DOHH2 (cell line): Measurements from ENCODE around the gene LHB.

Experiments used
- H3F3A ChIP-seq: fragments of 200-600 bp; sonication (generic), shearing (Covaris generic); 2 replicates; pipeline ENCODE4 v1.6.0; 2016; ENCODE audit warnings: antibody characterized with exemption, mild to moderate bottlenecking; ENCODE audit not compliant: control insufficient read depth, insufficient read depth
- H3K27ac ChIP-seq: fragments of 200-600 bp; sonication (generic); 2 replicates; pipeline ENCODE4 v1.5.1; 2014; ENCODE audit warnings: low read depth, mild to moderate bottlenecking, low read length, moderate library complexity
- H3K27me3 ChIP-seq: fragments of 200-600 bp; sonication (generic); 2 replicates; pipeline ENCODE4 v1.6.1; 2014; ENCODE audit warnings: mild to moderate bottlenecking, low read length, mixed read lengths; ENCODE audit not compliant: control insufficient read depth
- H3K36me3 ChIP-seq: fragments of 200-600 bp; sonication (generic); 2 replicates; pipeline ENCODE4 v1.6.1; 2014; ENCODE audit warnings: mild to moderate bottlenecking, low read length, moderate library complexity, mixed read lengths; ENCODE audit not compliant: control insufficient read depth
- H3K4me1 ChIP-seq: fragments of 200-600 bp; sonication (generic); 2 replicates; pipeline ENCODE4 v1.6.1; 2014; ENCODE audit warnings: mild to moderate bottlenecking, low read length, mixed read lengths; ENCODE audit not compliant: control insufficient read depth
- H3K4me2 ChIP-seq: fragments of 200-600 bp; sonication (generic); 2 replicates; pipeline ENCODE4 v1.6.0; 2014; ENCODE audit warnings: mild to moderate bottlenecking, low read length, moderate library complexity
- H3K4me3 ChIP-seq: fragments of 200-600 bp; sonication (generic); 2 replicates; pipeline ENCODE4 v1.5.1; 2014; ENCODE audit warnings: mild to moderate bottlenecking, low read length, mixed read lengths
- H3K79me2 ChIP-seq: fragments of 200-600 bp; sonication (generic); 2 replicates; pipeline ENCODE4 v1.6.1; 2014; ENCODE audit warnings: mild to moderate bottlenecking, low read length, mixed read lengths; ENCODE audit not compliant: control insufficient read depth
- H3K9me2 ChIP-seq: fragments of 200-600 bp; sonication (generic); replicated peaks from 2 replicates; pipeline ENCODE4 v1.6.1; 2014; ENCODE audit warnings: mild to moderate bottlenecking, low read length, mixed read lengths; ENCODE audit not compliant: control insufficient read depth
- H3K9me3 ChIP-seq: fragments of 200-600 bp; sonication (generic); 2 replicates; pipeline ENCODE4 v1.6.1; 2014; ENCODE audit warnings: antibody characterized with exemption, low read length, mixed read lengths; ENCODE audit not compliant: control insufficient read depth, insufficient read depth
- H4K20me1 ChIP-seq: fragments of 200-600 bp; sonication (generic); 2 replicates; pipeline ENCODE4 v1.6.0; 2014; ENCODE audit warnings: low read depth, mild to moderate bottlenecking, antibody characterized with exemption, low read length, moderate library complexity; ENCODE audit not compliant: control insufficient read depth, insufficient read depth
- CTCF ChIP-seq: fragments of 200-600 bp; sonication (generic); IDR thresholded peaks from one replicate; pipeline ENCODE4 v1.5.1; 2014; ENCODE audit warnings: antibody characterized with exemption, mild to moderate bottlenecking, low read depth, low read length; ENCODE audit not compliant: poor library complexity, severe bottlenecking
- EZH2phosphoT487 ChIP-seq: fragments of 200-600 bp; sonication (generic); IDR thresholded peaks from 2 replicates; pipeline ENCODE4 v1.6.1; 2017; ENCODE audit warnings: borderline replicate concordance, mild to moderate bottlenecking, antibody characterized with exemption, low read length, moderate library complexity, mixed read lengths

The LHB gene

DNA sequence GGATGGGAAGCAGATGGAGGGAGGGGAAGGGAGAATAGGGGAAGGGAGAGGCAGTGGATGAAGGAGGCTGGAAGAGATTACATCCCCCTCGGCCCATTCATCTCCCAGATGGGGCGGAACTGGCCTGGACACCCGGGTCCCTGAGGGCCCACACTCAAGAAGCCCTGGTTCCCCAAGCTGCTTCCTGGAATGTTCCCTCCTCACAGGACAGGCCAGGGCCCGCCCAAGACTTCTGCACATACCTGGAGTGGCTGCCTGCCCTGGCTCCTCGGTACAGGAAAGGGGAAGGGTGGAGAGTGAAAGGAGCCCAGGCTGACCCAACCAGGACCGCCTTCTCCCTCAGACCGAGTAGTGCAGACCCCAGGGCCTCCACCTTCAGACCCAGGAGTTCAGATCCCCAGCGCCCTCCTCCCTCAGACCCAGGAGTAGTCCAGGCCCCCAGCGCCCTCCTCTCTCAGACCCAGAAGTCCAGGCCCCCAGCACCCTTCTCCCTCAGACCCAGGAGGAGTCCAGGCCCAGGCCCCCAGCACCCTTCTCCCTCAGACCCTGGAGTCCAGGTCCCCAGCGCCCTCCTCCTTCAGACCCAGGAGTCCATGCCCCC, 47.2 kb upstream of the LHB start:
- Histone ChIP-seq H3K4me3 (no peak overlapping the region), H3K27ac (no peak overlapping the region), H3K27me3 (peaks cover 49% of the 10 kb centered on the region), H4K20me1 (no peaks in the 10 kb centered on the region), H3K9me2 (no peaks in the 10 kb centered on the region), H3K4me1 (no peaks in the 10 kb centered on the region), H3K4me2 (no peak overlapping the region), H3K36me3 (no peaks in the 10 kb centered on the region), H3K9me3 (no peaks in the 10 kb centered on the region), H3K79me2 (no peaks in the 10 kb centered on the region), H3F3A (no peaks in the 10 kb centered on the region)
- TF ChIP-seq CTCF: no peak
- no peak for TF ChIP-seq EZH2phosphoT487

DNA sequence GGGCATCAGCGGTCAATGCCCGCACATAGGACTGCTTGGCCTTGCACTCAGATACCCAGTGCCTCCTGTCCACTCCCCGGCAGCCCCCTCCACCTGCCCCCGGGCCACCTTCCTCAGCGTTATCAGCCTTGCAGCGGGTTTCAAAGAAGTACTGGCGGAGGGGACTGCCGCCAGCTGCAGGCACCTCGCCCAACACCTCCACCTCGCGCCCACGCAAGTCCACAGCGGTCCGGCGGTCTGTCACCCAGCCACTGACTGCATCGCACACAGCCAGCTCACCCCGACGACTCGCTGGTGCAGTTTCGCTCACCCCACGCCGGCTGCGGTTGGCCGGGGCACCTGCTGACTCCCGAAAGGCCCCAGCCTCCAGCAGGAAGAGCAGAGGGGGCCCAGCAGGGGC, 44.6 kb upstream of the LHB start:
- Histone ChIP-seq H3K79me2 (no peaks in the 10 kb centered on the region), H3K4me2 (no peak overlapping the region)

DNA sequence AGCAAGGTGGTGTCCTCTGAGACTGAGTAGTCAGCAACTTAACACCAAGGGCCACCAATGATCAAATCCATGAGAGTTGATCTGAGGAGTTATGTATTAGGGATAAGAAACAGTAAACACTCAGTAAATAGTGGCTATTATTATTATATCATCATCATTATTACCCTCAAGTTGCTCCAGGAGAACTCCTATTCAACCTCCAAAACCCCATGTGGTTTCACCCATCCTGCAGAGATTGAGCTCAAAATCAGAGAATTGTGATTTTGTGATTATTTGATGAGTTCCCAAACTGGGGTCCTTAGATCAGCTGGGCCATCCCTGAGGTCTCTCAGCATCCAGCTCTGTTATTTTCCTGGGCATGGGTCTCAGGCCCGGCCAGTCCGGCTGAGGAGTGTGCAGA, 44.1 kb upstream of the LHB start:
- H4K20me1 ChIP-seq: no peaks in the 10 kb centered on the region
- no peaks in the 10 kb centered on the region for H3F3A ChIP-seq
- H3K4me2 ChIP-seq: no peak overlapping the region
- peaks cover 66% of the 10 kb centered on the region for H3K27me3 ChIP-seq
- peaks cover 10% of the 10 kb centered on the region for H3K4me1 ChIP-seq
- no peak for TF ChIP-seq CTCF
- no peak for TF ChIP-seq EZH2phosphoT487
- no peak overlapping the region for H3K27ac ChIP-seq
- no peaks in the 10 kb centered on the region for H3K79me2 ChIP-seq
- no peaks in the 10 kb centered on the region for H3K36me3 ChIP-seq
- H3K9me3 ChIP-seq: no peaks in the 10 kb centered on the region
- no peaks in the 10 kb centered on the region for H3K9me2 ChIP-seq
- no peak overlapping the region for H3K4me3 ChIP-seq

More for the DNA sequence above, 44.6 kb upstream of the LHB start:
- no peaks in the 10 kb centered on the region for H4K20me1 ChIP-seq
- no peaks in the 10 kb centered on the region for H3K9me2 ChIP-seq
- H3K27me3 ChIP-seq: peaks cover 62% of the 10 kb centered on the region
- H3K9me3 ChIP-seq: no peaks in the 10 kb centered on the region
- H3K27ac ChIP-seq: no peak overlapping the region
- no peaks in the 10 kb centered on the region for H3K36me3 ChIP-seq
- no peaks in the 10 kb centered on the region for H3F3A ChIP-seq
- no peak overlapping the region for H3K4me3 ChIP-seq
- H3K4me1 ChIP-seq: peaks cover 6% of the 10 kb centered on the region
- no peak for TF ChIP-seq CTCF

DNA sequence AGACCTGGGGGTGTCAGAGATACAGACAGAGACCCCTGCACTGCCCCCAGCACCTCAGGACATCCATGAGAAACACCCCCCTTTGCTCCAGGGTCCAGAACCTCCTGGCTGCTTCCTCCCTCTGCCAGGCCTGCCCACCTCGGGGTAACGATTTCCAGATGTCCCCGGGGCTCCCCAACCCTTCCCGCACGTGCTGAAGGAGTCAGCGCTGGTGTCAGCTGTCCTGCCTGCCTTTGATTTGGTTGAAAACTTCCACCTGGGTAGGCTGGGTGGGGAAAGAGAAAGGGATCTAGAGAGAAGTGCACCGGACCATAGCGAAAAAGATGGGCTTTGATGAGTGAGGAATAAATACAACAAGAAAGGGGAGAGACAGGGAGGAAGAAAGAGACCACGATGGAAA, 42.2 kb upstream of the LHB start:
- no peaks in the 10 kb centered on the region for H3K79me2 ChIP-seq
- H3K4me1 ChIP-seq: peaks cover 12% of the 10 kb centered on the region
- no peaks in the 10 kb centered on the region for H4K20me1 ChIP-seq
- no peaks in the 10 kb centered on the region for H3K36me3 ChIP-seq
- TF ChIP-seq CTCF (no peak), EZH2phosphoT487 (no peak)
- no peak overlapping the region for H3K27ac ChIP-seq
- H3K9me2 ChIP-seq: no peaks in the 10 kb centered on the region
- H3K9me3 ChIP-seq: no peaks in the 10 kb centered on the region
- no peak overlapping the region for H3K4me2 ChIP-seq
- peaks cover 60% of the 10 kb centered on the region for H3K27me3 ChIP-seq
- no peaks in the 10 kb centered on the region for H3F3A ChIP-seq
- H3K4me3 ChIP-seq: no peak overlapping the region
